ENCODE results near the gene GJB4.

DNA sequence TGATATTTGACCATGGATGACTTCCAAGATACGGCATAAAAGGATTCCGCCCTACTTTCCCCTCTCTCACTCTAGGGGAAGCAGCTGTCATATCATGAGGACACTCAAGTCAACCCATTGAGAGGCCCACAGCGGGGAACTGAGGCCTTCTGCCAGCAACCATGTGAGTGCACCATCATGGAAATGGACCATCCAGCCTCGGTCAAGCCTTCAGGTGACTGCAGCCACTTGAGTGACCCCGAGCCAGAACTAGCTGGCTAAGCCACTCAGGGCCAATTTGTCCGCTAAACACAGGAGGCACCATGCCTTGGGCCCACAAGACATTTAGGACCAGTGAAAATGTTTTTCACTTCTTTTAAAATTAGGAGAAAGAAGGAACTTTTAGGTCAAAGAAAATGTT lies 15.8 kb upstream of the GJB4 start:
- TF ChIP-seq POLR2AphosphoS5 (IDR thresholded peaks at IDR 0.05), result no peak
- TF ChIP-seq TAF1 (IDR thresholded peaks at IDR 0.05; ENCODE audit: low read depth), result no peak
- TF ChIP-seq, protein P1, sequence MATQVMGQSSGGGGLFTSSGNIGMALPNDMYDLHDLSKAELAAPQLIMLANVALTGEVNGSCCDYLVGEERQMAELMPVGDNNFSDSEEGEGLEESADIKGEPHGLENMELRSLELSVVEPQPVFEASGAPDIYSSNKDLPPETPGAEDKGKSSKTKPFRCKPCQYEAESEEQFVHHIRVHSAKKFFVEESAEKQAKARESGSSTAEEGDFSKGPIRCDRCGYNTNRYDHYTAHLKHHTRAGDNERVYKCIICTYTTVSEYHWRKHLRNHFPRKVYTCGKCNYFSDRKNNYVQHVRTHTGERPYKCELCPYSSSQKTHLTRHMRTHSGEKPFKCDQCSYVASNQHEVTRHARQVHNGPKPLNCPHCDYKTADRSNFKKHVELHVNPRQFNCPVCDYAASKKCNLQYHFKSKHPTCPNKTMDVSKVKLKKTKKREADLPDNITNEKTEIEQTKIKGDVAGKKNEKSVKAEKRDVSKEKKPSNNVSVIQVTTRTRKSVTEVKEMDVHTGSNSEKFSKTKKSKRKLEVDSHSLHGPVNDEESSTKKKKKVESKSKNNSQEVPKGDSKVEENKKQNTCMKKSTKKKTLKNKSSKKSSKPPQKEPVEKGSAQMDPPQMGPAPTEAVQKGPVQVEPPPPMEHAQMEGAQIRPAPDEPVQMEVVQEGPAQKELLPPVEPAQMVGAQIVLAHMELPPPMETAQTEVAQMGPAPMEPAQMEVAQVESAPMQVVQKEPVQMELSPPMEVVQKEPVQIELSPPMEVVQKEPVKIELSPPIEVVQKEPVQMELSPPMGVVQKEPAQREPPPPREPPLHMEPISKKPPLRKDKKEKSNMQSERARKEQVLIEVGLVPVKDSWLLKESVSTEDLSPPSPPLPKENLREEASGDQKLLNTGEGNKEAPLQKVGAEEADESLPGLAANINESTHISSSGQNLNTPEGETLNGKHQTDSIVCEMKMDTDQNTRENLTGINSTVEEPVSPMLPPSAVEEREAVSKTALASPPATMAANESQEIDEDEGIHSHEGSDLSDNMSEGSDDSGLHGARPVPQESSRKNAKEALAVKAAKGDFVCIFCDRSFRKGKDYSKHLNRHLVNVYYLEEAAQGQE (IDR thresholded peaks at IDR 0.05; ENCODE audit: borderline replicate concordance), result no peak
- TF ChIP-seq, protein P2, sequence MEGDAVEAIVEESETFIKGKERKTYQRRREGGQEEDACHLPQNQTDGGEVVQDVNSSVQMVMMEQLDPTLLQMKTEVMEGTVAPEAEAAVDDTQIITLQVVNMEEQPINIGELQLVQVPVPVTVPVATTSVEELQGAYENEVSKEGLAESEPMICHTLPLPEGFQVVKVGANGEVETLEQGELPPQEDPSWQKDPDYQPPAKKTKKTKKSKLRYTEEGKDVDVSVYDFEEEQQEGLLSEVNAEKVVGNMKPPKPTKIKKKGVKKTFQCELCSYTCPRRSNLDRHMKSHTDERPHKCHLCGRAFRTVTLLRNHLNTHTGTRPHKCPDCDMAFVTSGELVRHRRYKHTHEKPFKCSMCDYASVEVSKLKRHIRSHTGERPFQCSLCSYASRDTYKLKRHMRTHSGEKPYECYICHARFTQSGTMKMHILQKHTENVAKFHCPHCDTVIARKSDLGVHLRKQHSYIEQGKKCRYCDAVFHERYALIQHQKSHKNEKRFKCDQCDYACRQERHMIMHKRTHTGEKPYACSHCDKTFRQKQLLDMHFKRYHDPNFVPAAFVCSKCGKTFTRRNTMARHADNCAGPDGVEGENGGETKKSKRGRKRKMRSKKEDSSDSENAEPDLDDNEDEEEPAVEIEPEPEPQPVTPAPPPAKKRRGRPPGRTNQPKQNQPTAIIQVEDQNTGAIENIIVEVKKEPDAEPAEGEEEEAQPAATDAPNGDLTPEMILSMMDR (IDR thresholded peaks at IDR 0.05; ENCODE audit: poor library complexity, severe bottlenecking), result no peak
- TF ChIP-seq EP300 (conservative IDR thresholded peaks at IDR 0.05; ENCODE audit: poor library complexity, severe bottlenecking), result no peak
